GM23338 (cell line): ENCODE data around the gene NFIA. TPM values are rescaled to one million over a fixed set of nuclear protein-coding genes. Genes with fewer than 3 reads are reported as not detected.

Experiments
- ATAC-seq: fragments of 200-7000 bp; cut with Tn5 transposase; 3 replicates; pipeline ENCODE4 v1.9.1; 2020
- DNase-seq: peaks from one replicate; pipeline ENCODE4 v3.0.0-alpha.2; 2015; ENCODE audit warnings: low spot score
- H2AFZ ChIP-seq: fragments of 200-600 bp; sonication (generic); 2 replicates; pipeline ENCODE4 v1.8.0; 2016; ENCODE audit warnings: antibody characterized with exemption, mild to moderate bottlenecking, moderate library complexity
- H3F3A ChIP-seq: fragments of 200-600 bp; sonication (generic); replicated peaks from 2 replicates; pipeline ENCODE4 v1.8.0; 2017; ENCODE audit warnings: antibody characterized with exemption, mixed run types, low read depth
- H3K27ac ChIP-seq: fragments of 200-600 bp; sonication (generic); 2 replicates; pipeline ENCODE4 v1.6.1; 2016; ENCODE audit warnings: low read depth
- H3K27me3 ChIP-seq: fragments of 200-600 bp; sonication (generic); 2 replicates; pipeline ENCODE4 v1.8.0; 2016; ENCODE audit warnings: mild to moderate bottlenecking, mixed run types, moderate library complexity; ENCODE audit not compliant: insufficient read depth
- H3K36me3 ChIP-seq: fragments of 200-600 bp; sonication (generic); 2 replicates; pipeline ENCODE4 v1.8.0; 2016; ENCODE audit warnings: mild to moderate bottlenecking; ENCODE audit not compliant: insufficient read depth
- H3K4me1 ChIP-seq: fragments of 200-600 bp; sonication (generic); 2 replicates; pipeline ENCODE4 v1.8.0; 2016; ENCODE audit warnings: mild to moderate bottlenecking, moderate library complexity; ENCODE audit not compliant: insufficient read depth
- H3K4me2 ChIP-seq: fragments of 200-600 bp; sonication (generic); 2 replicates; pipeline ENCODE4 v1.7.1; 2017; ENCODE audit warnings: mixed run types
- H3K4me3 ChIP-seq: fragments of 200-600 bp; sonication (generic); 2 replicates; pipeline ENCODE4 v1.6.1; 2016; ENCODE audit warnings: mixed run types
- H3K79me2 ChIP-seq: fragments of 200-600 bp; sonication (generic); replicated peaks from 2 replicates; pipeline ENCODE4 v1.8.0; 2017; ENCODE audit warnings: mild to moderate bottlenecking; ENCODE audit not compliant: insufficient read depth
- H3K9me2 ChIP-seq: fragments of 200-600 bp; sonication (generic); 2 replicates; pipeline ENCODE4 v1.8.0; 2017; ENCODE audit not compliant: insufficient read depth
- H4K20me1 ChIP-seq: fragments of 200-600 bp; sonication (generic); replicated peaks from 2 replicates; pipeline ENCODE4 v1.8.0; 2017; ENCODE audit warnings: mild to moderate bottlenecking; ENCODE audit not compliant: insufficient read depth
- H3K27ac Mint-ChIP-seq: 2 replicates; pipeline ENCODE4 v1.8.0; 2020; ENCODE audit warnings: inconsistent platforms, mild to moderate bottlenecking, moderate library complexity, mixed read lengths
- H3K27me3 Mint-ChIP-seq: 3 replicates; pipeline ENCODE4 v1.8.0; 2022; ENCODE audit warnings: low read depth, mild to moderate bottlenecking, moderate library complexity, mixed read lengths, inconsistent platforms; ENCODE audit not compliant: insufficient read depth, poor library complexity
- H3K36me3 Mint-ChIP-seq: 3 replicates; pipeline ENCODE4 v1.8.0; 2021; ENCODE audit warnings: low read depth, mild to moderate bottlenecking, inconsistent platforms, moderate library complexity, mixed read lengths
- H3K4me1 Mint-ChIP-seq: 3 replicates; pipeline ENCODE4 v1.8.0; 2020; ENCODE audit warnings: mild to moderate bottlenecking, inconsistent platforms, mixed read lengths
- H3K4me3 Mint-ChIP-seq: 3 replicates; pipeline ENCODE4 v1.8.0; 2021; ENCODE audit warnings: moderate library complexity, mild to moderate bottlenecking, inconsistent platforms, mixed read lengths
- H3K9me3 Mint-ChIP-seq: 3 replicates; pipeline ENCODE4 v1.8.0; 2020; ENCODE audit warnings: moderate library complexity, mild to moderate bottlenecking, inconsistent platforms, mixed read lengths
- CREB1 ChIP-seq: fragments of 250-450 bp; sonication (Bioruptor Pico); IDR thresholded peaks from 2 replicates; pipeline ENCODE4 v1.5.0; 2020; ENCODE audit warnings: low read depth, mild to moderate bottlenecking, moderate library complexity
- EZH2 ChIP-seq: fragments of 200-600 bp; sonication (generic); IDR thresholded peaks from one replicate; pipeline ENCODE4 v1.8.0; 2017; ENCODE audit warnings: antibody characterized with exemption, mild to moderate bottlenecking, low read depth; ENCODE audit not compliant: unreplicated experiment
- EZH2phosphoT487 ChIP-seq: fragments of 200-600 bp; sonication (generic); IDR thresholded peaks from one replicate; pipeline ENCODE4 v1.8.1; 2018; ENCODE audit warnings: antibody characterized with exemption; ENCODE audit not compliant: unreplicated experiment
- STAT1 ChIP-seq: IDR thresholded peaks from one replicate; pipeline ENCODE4 v1.6.1; 2016; ENCODE audit warnings: antibody characterized with exemption; ENCODE audit not compliant: unreplicated experiment
- polyA plus RNA-seq: library from polyadenylated mRNA; unstranded; fragments of >200 nt; fragmentation: Nextera tagmentation; extraction: Ambion mirVana; gene quantifications from 2 replicates; pipeline ENCODE4 v1.2.1, GENCODE V29; 2016
- total RNA-seq: library from RNA; depleted of rRNA; stranded (reverse); fragments of >200 nt; shearing (Covaris generic); gene quantifications from 2 replicates; pipeline ENCODE4 v1.2.3, GENCODE V29; 2014
- TF ChIP-seq, protein P1 (sequence below), 2 experiments: fragments of 200-600 bp in 1 of 2; sonication (generic) in 1 of 2; conservative IDR thresholded peaks; 2 replicates each; pipeline versions ENCODE4 v1.5.1 to v1.6.1; 2016 to 2017; ENCODE audit warnings: antibody characterized with exemption in 2 of 2, low read depth in 2 of 2, mild to moderate bottlenecking in 2 of 2, moderate library complexity in 1 of 2
- TF ChIP-seq, protein P2 (sequence below): IDR thresholded peaks from 2 replicates; pipeline ENCODE4 v1.6.1; 2016; ENCODE audit warnings: antibody characterized with exemption
- TF ChIP-seq, protein P3 (sequence below): fragments of 250-450 bp; sonication (Bioruptor Pico); IDR thresholded peaks from 2 replicates; pipeline ENCODE4 v1.5.0; 2020; ENCODE audit warnings: mild to moderate bottlenecking, moderate library complexity

The NFIA gene
- total and polyA plus RNA-seq, 2 experiments from 2014 or later: 0.97 to 2.3 TPM

DNA sequence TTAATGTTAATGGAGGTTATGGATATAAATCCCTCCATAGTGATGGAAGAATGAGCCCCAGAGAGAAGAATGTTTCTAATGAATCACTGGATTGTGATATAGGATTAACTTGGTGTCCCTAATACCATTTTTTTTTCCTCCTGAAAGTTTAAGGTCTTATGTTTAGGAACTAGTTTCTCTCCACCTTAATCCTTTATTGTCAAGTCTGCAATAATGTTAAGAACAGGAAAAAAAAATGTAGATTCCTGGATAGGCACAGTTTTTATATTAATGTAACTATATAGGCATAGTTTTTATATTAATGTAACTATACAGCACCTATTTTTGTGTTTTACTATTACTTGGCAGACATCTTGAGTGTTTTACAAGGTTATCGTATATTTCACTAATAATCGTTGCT is 34.9 kb downstream of the NFIA start:
- H3K27me3 ChIP-seq: no peaks in the 10 kb centered on the region
- Mint-ChIP-seq H3K27ac (no peak overlapping the region), H3K9me3 (no peaks in the 10 kb centered on the region; the same call in 2 of the 3 replicates), H3K36me3 (no peaks in the 10 kb centered on the region), H3K4me3 (no peak overlapping the region), H3K4me1 (peaks cover 24% of the 10 kb centered on the region), H3K27me3 (peaks cover 2% of the 10 kb centered on the region)
- H3K4me1 ChIP-seq: 0 out of 2 replicates have a peak, but pooled peaks cover under 1% of the 10 kb centered on the region
- no peak for ATAC-seq
- no peak overlapping the region for H2AFZ ChIP-seq
- no peak overlapping the region for H3K4me2 ChIP-seq
- no peaks in the 10 kb centered on the region for H3K79me2 ChIP-seq
- no peak for DNase-seq
- TF ChIP-seq, protein P1, sequence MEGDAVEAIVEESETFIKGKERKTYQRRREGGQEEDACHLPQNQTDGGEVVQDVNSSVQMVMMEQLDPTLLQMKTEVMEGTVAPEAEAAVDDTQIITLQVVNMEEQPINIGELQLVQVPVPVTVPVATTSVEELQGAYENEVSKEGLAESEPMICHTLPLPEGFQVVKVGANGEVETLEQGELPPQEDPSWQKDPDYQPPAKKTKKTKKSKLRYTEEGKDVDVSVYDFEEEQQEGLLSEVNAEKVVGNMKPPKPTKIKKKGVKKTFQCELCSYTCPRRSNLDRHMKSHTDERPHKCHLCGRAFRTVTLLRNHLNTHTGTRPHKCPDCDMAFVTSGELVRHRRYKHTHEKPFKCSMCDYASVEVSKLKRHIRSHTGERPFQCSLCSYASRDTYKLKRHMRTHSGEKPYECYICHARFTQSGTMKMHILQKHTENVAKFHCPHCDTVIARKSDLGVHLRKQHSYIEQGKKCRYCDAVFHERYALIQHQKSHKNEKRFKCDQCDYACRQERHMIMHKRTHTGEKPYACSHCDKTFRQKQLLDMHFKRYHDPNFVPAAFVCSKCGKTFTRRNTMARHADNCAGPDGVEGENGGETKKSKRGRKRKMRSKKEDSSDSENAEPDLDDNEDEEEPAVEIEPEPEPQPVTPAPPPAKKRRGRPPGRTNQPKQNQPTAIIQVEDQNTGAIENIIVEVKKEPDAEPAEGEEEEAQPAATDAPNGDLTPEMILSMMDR (conservative IDR thresholded peaks at IDR 0.05; ENCODE audit: low read depth in 2 of 2): no peak
- TF ChIP-seq STAT1: no peak
- TF ChIP-seq CREB1 (CRISPR knock-in tag): no peak
- TF ChIP-seq, protein P2, sequence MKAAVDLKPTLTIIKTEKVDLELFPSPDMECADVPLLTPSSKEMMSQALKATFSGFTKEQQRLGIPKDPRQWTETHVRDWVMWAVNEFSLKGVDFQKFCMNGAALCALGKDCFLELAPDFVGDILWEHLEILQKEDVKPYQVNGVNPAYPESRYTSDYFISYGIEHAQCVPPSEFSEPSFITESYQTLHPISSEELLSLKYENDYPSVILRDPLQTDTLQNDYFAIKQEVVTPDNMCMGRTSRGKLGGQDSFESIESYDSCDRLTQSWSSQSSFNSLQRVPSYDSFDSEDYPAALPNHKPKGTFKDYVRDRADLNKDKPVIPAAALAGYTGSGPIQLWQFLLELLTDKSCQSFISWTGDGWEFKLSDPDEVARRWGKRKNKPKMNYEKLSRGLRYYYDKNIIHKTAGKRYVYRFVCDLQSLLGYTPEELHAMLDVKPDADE: no peak
- TF ChIP-seq, protein P3, sequence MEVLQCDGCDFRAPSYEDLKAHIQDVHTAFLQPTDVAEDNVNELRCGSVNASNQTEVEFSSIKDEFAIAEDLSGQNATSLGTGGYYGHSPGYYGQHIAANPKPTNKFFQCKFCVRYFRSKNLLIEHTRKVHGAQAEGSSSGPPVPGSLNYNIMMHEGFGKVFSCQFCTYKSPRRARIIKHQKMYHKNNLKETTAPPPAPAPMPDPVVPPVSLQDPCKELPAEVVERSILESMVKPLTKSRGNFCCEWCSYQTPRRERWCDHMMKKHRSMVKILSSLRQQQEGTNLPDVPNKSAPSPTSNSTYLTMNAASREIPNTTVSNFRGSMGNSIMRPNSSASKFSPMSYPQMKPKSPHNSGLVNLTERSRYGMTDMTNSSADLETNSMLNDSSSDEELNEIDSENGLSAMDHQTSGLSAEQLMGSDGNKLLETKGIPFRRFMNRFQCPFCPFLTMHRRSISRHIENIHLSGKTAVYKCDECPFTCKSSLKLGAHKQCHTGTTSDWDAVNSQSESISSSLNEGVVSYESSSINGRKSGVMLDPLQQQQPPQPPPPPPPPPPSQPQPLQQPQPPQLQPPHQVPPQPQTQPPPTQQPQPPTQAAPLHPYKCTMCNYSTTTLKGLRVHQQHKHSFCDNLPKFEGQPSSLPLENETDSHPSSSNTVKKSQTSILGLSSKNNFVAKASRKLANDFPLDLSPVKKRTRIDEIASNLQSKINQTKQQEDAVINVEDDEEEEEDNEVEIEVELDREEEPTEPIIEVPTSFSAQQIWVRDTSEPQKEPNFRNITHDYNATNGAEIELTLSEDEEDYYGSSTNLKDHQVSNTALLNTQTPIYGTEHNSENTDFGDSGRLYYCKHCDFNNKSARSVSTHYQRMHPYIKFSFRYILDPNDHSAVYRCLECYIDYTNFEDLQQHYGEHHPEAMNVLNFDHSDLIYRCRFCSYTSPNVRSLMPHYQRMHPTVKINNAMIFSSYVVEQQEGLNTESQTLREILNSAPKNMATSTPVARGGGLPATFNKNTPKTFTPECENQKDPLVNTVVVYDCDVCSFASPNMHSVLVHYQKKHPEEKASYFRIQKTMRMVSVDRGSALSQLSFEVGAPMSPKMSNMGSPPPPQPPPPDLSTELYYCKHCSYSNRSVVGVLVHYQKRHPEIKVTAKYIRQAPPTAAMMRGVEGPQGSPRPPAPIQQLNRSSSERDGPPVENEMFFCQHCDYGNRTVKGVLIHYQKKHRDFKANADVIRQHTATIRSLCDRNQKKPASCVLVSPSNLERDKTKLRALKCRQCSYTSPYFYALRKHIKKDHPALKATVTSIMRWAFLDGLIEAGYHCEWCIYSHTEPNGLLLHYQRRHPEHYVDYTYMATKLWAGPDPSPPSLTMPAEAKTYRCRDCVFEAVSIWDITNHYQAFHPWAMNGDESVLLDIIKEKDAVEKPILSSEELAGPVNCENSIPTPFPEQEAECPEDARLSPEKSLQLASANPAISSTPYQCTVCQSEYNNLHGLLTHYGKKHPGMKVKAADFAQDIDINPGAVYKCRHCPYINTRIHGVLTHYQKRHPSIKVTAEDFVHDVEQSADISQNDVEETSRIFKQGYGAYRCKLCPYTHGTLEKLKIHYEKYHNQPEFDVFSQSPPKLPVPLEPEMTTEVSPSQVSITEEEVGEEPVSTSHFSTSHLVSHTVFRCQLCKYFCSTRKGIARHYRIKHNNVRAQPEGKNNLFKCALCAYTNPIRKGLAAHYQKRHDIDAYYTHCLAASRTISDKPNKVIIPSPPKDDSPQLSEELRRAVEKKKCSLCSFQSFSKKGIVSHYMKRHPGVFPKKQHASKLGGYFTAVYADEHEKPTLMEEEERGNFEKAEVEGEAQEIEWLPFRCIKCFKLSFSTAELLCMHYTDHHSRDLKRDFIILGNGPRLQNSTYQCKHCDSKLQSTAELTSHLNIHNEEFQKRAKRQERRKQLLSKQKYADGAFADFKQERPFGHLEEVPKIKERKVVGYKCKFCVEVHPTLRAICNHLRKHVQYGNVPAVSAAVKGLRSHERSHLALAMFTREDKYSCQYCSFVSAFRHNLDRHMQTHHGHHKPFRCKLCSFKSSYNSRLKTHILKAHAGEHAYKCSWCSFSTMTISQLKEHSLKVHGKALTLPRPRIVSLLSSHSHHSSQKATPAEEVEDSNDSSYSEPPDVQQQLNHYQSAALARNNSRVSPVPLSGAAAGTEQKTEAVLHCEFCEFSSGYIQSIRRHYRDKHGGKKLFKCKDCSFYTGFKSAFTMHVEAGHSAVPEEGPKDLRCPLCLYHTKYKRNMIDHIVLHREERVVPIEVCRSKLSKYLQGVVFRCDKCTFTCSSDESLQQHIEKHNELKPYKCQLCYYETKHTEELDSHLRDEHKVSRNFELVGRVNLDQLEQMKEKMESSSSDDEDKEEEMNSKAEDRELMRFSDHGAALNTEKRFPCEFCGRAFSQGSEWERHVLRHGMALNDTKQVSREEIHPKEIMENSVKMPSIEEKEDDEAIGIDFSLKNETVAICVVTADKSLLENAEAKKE (CRISPR knock-in tag): no peak
- no peak for TF ChIP-seq EZH2
- TF ChIP-seq EZH2phosphoT487: no peak
- H4K20me1 ChIP-seq: no peaks in the 10 kb centered on the region
- H3K36me3 ChIP-seq: no peaks in the 10 kb centered on the region
- no peaks in the 10 kb centered on the region for H3K9me2 ChIP-seq
- no peak overlapping the region for H3K27ac ChIP-seq
- no peak overlapping the region for H3K4me3 ChIP-seq
- H3F3A ChIP-seq: no peaks in the 10 kb centered on the region
